Smooth muscle cell (in vitro differentiated cells): Measurements from ENCODE around the gene EPHB4. TPM values are rescaled to one million over a fixed set of nuclear protein-coding genes. Genes with fewer than 3 reads are reported as not detected.

Experiments used
- DNase-seq: peaks from one replicate; lab custom pipeline; 2025; ENCODE audit not compliant: unreplicated experiment; lab: John Stamatoyannopoulos, UW
- H2AFZ ChIP-seq: fragments of 200-600 bp; sonication (generic); 2 replicates; pipeline ENCODE4 v1.6.0; 2016; ENCODE audit warnings: antibody characterized with exemption, low read depth, mild to moderate bottlenecking
- H3F3A ChIP-seq: fragments of 200-600 bp; sonication (generic); 2 replicates; pipeline ENCODE4 v1.6.0; 2017; ENCODE audit warnings: antibody characterized with exemption, low read depth
- H3K27ac ChIP-seq: fragments of 200-600 bp; sonication (generic); 2 replicates; pipeline ENCODE4 v1.5.1; 2016; ENCODE audit warnings: low read depth, mild to moderate bottlenecking
- H3K27me3 ChIP-seq: fragments of 200-600 bp; sonication (generic); 2 replicates; pipeline ENCODE4 v1.6.1; 2016; ENCODE audit warnings: low read depth, mild to moderate bottlenecking
- H3K36me3 ChIP-seq: fragments of 200-600 bp; sonication (generic); 2 replicates; pipeline ENCODE4 v1.5.1; 2016; ENCODE audit warnings: low read depth
- H3K4me1 ChIP-seq: fragments of 200-600 bp; sonication (generic); 2 replicates; pipeline ENCODE4 v1.5.1; 2016; ENCODE audit warnings: low read depth
- H3K4me2 ChIP-seq: fragments of 200-600 bp; sonication (generic); 2 replicates; pipeline ENCODE4 v1.6.0; 2016; ENCODE audit warnings: mild to moderate bottlenecking
- H3K4me3 ChIP-seq: fragments of 200-600 bp; sonication (generic); 2 replicates; pipeline ENCODE4 v1.5.1; 2016; ENCODE audit warnings: mild to moderate bottlenecking
- H3K79me2 ChIP-seq: fragments of 200-600 bp; sonication (generic); 2 replicates; pipeline ENCODE4 v1.6.0; 2016; ENCODE audit warnings: low read depth, mild to moderate bottlenecking
- H3K9ac ChIP-seq: fragments of 200-600 bp; sonication (generic); 2 replicates; pipeline ENCODE4 v1.6.0; 2016; ENCODE audit warnings: low read depth
- H3K9me3 ChIP-seq: fragments of 200-600 bp; sonication (generic); replicated peaks from 2 replicates; pipeline ENCODE4 v1.5.1; 2016; ENCODE audit warnings: low read depth
- H4K20me1 ChIP-seq: fragments of 200-600 bp; sonication (generic); 2 replicates; pipeline ENCODE4 v1.6.0; 2016; ENCODE audit warnings: low read depth
- WGBS: methylation state at CpG from one replicate; pipeline ENCODE4 v1.1.7; 2016; ENCODE audit warnings: low lambda C conversion rate; 5-methylcytosine and 5-hydroxymethylcytosine counted together
- polyA plus RNA-seq: library from polyadenylated mRNA; unstranded; fragments of >200 nt; fragmentation: Nextera tagmentation; extraction: Ambion mirVana; gene quantifications from 2 replicates; pipeline ENCODE4 v1.2.1, GENCODE V29; 2016
- total RNA-seq: library from RNA; depleted of rRNA; stranded (reverse); fragments of >200 nt; gene quantifications from 2 replicates; pipeline ENCODE4 v1.2.3, GENCODE V29; 2014
- TF ChIP-seq, protein P1 (sequence below): fragments of 200-600 bp; sonication (generic); IDR thresholded peaks from 2 replicates; pipeline ENCODE4 v1.5.1; 2017; ENCODE audit warnings: borderline replicate concordance, mild to moderate bottlenecking, antibody characterized with exemption; ENCODE audit not compliant: insufficient read depth, poor library complexity, severe bottlenecking

The EPHB4 gene
- total and polyA plus RNA-seq, 2 experiments from 2014 or later, result 49.4 to 50.5 TPM

DNA sequence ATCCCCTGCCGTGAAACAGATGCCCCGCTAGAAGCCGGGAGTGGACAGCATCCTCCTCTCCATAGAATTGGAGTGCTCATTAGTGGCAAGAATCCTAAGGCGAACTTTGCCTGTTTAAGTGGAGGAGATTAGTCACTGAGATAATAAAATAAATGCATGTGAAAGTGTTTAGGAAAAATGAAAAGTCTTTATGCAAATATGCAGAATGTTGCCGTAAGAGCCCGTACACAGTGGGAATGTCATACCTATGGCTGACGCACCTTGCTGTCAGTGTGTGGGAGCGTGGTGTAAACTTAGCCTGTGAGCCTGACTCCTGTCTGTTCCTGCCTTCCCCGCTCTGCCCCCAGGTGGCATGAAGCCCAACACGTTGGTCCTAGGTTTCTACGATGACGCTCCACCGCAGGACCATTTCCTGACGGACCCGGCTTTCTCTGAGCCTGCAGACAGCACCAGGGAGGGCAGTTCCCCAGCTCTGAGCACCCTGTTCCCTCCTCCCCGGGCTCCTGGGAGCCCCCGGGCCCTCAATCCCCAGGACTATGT, 38.1 kb upstream of the EPHB4 start:
- Histone ChIP-seq H3K27me3 (no peaks in the 10 kb centered on the region), H3F3A (peaks cover 6% of the 10 kb centered on the region), H3K36me3 (no peaks in the 10 kb centered on the region), H2AFZ (no peak overlapping the region), H4K20me1 (no peaks in the 10 kb centered on the region), H3K4me1 (peaks cover 9% of the 10 kb centered on the region), H3K9me3 (no peaks in the 10 kb centered on the region), H3K4me3 (no peak overlapping the region), H3K79me2 (peaks cover 27% of the 10 kb centered on the region), H3K9ac (no peak overlapping the region), H3K27ac (no peak overlapping the region), H3K4me2 (no peak overlapping the region)
- TF ChIP-seq, protein P1, sequence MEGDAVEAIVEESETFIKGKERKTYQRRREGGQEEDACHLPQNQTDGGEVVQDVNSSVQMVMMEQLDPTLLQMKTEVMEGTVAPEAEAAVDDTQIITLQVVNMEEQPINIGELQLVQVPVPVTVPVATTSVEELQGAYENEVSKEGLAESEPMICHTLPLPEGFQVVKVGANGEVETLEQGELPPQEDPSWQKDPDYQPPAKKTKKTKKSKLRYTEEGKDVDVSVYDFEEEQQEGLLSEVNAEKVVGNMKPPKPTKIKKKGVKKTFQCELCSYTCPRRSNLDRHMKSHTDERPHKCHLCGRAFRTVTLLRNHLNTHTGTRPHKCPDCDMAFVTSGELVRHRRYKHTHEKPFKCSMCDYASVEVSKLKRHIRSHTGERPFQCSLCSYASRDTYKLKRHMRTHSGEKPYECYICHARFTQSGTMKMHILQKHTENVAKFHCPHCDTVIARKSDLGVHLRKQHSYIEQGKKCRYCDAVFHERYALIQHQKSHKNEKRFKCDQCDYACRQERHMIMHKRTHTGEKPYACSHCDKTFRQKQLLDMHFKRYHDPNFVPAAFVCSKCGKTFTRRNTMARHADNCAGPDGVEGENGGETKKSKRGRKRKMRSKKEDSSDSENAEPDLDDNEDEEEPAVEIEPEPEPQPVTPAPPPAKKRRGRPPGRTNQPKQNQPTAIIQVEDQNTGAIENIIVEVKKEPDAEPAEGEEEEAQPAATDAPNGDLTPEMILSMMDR, result no peak
- WGBS, result 87% methylated on average over 17 of the region's 17 CpGs
- no peak for DNase-seq

DNA sequence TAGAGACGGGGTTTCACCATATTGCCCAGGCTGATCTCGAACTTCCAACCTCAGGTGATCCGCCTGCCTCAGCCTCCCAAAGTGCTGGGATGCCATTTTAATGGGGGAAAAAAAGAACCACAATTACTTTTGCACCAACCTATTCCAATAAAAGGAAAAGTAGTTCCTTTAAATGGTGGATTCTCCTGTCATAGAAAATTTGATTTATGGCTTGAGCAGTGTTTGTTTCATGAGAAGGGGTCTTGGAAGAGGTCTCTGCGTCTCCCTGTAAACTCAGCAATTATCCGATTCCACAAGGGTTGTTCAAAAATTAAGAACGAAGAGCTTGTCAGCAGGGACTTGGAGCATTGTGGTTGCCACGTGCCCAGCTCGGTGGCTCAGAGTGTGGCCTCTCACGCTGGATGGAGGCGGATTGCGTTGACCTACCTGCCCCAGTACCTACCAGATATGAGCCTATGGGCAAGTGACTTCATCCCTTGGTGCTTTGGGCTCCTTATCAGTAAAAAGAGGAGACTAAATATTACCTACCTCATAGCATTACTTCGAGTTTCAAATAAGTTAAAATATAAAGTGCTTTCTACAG, 37.0 kb upstream of the EPHB4 start:
- no peaks in the 10 kb centered on the region for H4K20me1 ChIP-seq
- H3K79me2 ChIP-seq, result peaks cover 22% of the 10 kb centered on the region
- no peak overlapping the region for H3K9ac ChIP-seq
- H3F3A ChIP-seq, result peaks cover 6% of the 10 kb centered on the region
- TF ChIP-seq, protein P1, result no peak
- no peak overlapping the region for H3K4me3 ChIP-seq
- H3K4me1 ChIP-seq, result peaks cover 9% of the 10 kb centered on the region
- no peak overlapping the region for H3K27ac ChIP-seq
- no peaks in the 10 kb centered on the region for H3K27me3 ChIP-seq
- H3K9me3 ChIP-seq, result no peaks in the 10 kb centered on the region
- no peak overlapping the region for H3K4me2 ChIP-seq
- no peaks in the 10 kb centered on the region for H3K36me3 ChIP-seq
- 98% methylated on average over 12 of the region's 12 CpGs for WGBS
- no peak overlapping the region for H2AFZ ChIP-seq
- DNase-seq, result no peak

DNA sequence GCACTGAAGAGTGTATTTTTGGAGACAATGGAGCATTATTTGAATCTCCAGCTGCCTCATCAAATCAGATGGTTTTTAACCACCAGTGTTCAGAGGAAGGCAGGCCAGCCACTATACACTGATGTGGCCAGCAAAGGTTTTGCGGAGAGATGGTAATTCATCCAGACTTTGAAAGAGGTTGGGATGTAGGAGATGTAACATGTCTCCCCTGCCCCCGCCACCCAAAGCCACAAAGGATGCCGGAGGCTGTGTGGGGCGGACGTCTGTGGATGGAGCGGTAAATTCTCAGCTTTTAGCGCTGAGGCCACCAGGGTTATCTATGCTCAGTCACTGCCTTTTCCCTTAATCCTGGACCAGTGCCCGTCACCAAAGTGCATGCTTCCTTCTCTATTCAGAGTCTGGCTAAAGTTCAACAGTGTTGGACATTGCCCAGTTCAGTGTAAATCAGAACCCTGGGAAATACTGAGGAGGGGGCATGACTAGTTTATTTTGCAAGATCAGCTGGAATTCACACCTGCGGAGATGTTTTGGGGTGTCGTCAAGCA, 36.2 kb upstream of the EPHB4 start:
- H3K4me3 ChIP-seq, result no peak overlapping the region
- H3K4me1 ChIP-seq, result peaks cover 8% of the 10 kb centered on the region
- no peak overlapping the region for H3K9ac ChIP-seq
- WGBS, result 77% methylated on average over 10 of the region's 10 CpGs
- H2AFZ ChIP-seq, result no peak overlapping the region
- no peaks in the 10 kb centered on the region for H3K9me3 ChIP-seq
- H3K79me2 ChIP-seq, result peaks cover 13% of the 10 kb centered on the region
- peaks cover 6% of the 10 kb centered on the region for H3F3A ChIP-seq
- H3K36me3 ChIP-seq, result no peaks in the 10 kb centered on the region
- no peak overlapping the region for H3K4me2 ChIP-seq
- no peak for DNase-seq
- no peaks in the 10 kb centered on the region for H4K20me1 ChIP-seq
- H3K27ac ChIP-seq, result no peak overlapping the region
- TF ChIP-seq, protein P1, result no peak
- no peaks in the 10 kb centered on the region for H3K27me3 ChIP-seq

DNA sequence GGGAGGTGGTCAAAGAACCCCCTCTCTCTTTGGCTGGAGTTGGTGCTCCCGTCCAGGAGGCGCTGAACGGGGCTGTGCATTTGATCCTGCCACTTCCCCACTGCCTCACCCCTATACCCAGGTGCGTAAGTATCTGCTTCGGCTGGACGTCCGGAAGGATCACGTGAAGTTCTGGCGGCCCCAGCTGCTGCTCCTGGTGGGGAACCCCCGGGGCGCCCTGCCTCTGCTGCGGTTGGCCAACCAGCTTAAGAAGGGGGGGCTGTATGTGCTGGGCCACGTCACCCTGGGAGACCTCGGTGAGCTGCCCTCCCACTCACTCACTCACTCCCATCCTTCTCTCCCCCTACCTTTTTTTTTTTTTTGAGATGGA, 34.3 kb upstream of the EPHB4 start:
- Histone ChIP-seq H2AFZ (no peak overlapping the region), H3K27ac (no peak overlapping the region), H3K9me3 (no peaks in the 10 kb centered on the region), H3K36me3 (no peaks in the 10 kb centered on the region), H4K20me1 (no peaks in the 10 kb centered on the region), H3K4me3 (no peak overlapping the region), H3K79me2 (no peaks in the 10 kb centered on the region), H3K4me2 (no peak overlapping the region), H3K27me3 (no peaks in the 10 kb centered on the region), H3F3A (peaks cover 6% of the 10 kb centered on the region), H3K4me1 (no peaks in the 10 kb centered on the region), H3K9ac (no peak overlapping the region)
- no peak for DNase-seq
- TF ChIP-seq, protein P1, result no peak
- 97% methylated on average over 14 of the region's 14 CpGs for WGBS
